Mesodermal cell (in vitro differentiated cells): ENCODE measurements around the gene ADRA2C. TPM values are rescaled to one million over a fixed set of nuclear protein-coding genes. Genes with fewer than 3 reads are reported as not detected.

Source experiments
- H3K27ac ChIP-seq: 2 replicates; pipeline ENCODE4 v1.7.0; 2013; ENCODE audit warnings: mild to moderate bottlenecking, low read depth, low read length, moderate library complexity; ENCODE audit not compliant: severe bottlenecking
- H3K36me3 ChIP-seq: 2 replicates; pipeline ENCODE4 v1.7.1; 2013; ENCODE audit warnings: mild to moderate bottlenecking, low read length, moderate library complexity; ENCODE audit not compliant: control insufficient read depth, insufficient read depth
- H3K4me1 ChIP-seq: one replicate; pipeline ENCODE4 v1.7.1; 2013; ENCODE audit warnings: mild to moderate bottlenecking, low read length; ENCODE audit not compliant: insufficient read depth, control insufficient read depth, poor library complexity, severe bottlenecking
- H3K4me3 ChIP-seq: 2 replicates; pipeline ENCODE4 v1.7.0; 2013; ENCODE audit warnings: low read length, control low read depth, mild to moderate bottlenecking; ENCODE audit not compliant: insufficient read depth, poor library complexity, severe bottlenecking; ENCODE audit errors: extremely low read depth
- H3K9me3 ChIP-seq: 2 replicates; pipeline ENCODE4 v1.7.1; 2013; ENCODE audit warnings: mild to moderate bottlenecking, low read length, moderate library complexity; ENCODE audit not compliant: control insufficient read depth
- WGBS, 2 experiments: methylation state at CpG; one replicate each; pipeline ENCODE4 v1.1.5; 2013; ENCODE audit warnings: missing lambda C conversion rate in 2 of 2; ENCODE audit not compliant: insufficient coverage in 2 of 2; 5-methylcytosine and 5-hydroxymethylcytosine counted together
- polyA plus RNA-seq, 2 experiments: library from polyadenylated mRNA; stranded (reverse); fragments of 50-300 nt; gene quantifications; one replicate each; pipeline ENCODE4 v1.2.3, GENCODE V29; 2013

Gene ADRA2C
- polyA plus RNA-seq (2013, experiment 1 of 2) = 3.6 TPM
- polyA plus RNA-seq (2013, experiment 2 of 2) = 3.4 TPM

DNA sequence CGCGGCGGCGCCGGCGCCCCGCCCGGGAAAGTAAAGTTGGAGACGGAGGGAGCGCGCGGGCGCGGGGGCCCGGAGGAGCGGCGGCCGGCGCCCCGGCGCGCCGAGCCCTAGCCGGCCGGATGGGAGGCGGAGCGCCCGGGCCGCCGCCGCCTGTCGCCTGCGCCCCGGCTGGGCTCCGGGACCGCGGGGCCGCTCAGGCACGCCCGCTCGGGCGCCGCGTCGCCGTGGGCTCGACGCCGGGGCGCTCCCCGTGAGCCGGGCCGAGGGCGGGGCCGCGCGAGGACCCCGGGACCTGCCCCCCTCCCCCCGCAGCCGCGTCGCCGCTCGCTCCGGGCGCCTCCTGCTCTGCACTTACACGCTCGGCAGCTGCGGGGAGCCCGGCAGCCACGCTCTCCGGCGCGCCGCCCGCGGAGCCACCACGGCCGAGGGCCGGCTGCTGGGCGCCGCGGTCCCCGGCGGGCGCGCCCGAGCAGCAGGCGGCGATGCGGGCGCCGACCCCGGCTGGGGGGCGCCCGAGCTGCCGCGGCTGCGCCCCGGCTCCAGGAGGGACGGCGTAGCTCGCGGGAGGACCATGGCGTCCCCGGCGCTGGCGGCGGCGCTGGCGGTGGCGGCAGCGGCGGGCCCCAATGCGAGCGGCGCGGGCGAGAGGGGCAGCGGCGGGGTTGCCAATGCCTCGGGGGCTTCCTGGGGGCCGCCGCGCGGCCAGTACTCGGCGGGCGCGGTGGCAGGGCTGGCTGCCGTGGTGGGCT lies at the start of gene ADRA2C:
Gene ADRA2C, plus strand, starts transcription at position 350 of the 749 bp plus-strand sequence. Its CDS starts 222 bp downstream, at position 572.
- Histone ChIP-seq H3K4me1 (peaks cover 4% of the 10 kb centered on the region), H3K9me3 (no peaks in the 10 kb centered on the region), H3K36me3 (no peaks in the 10 kb centered on the region), H3K27ac (no peak within 1 kb of the TSS), H3K4me3 (peak within 1 kb of the TSS; percentile 36)
- WGBS, 2 experiments = 0 to 1% methylated on average over 70 to 94 of the region's 131 CpGs

DNA sequence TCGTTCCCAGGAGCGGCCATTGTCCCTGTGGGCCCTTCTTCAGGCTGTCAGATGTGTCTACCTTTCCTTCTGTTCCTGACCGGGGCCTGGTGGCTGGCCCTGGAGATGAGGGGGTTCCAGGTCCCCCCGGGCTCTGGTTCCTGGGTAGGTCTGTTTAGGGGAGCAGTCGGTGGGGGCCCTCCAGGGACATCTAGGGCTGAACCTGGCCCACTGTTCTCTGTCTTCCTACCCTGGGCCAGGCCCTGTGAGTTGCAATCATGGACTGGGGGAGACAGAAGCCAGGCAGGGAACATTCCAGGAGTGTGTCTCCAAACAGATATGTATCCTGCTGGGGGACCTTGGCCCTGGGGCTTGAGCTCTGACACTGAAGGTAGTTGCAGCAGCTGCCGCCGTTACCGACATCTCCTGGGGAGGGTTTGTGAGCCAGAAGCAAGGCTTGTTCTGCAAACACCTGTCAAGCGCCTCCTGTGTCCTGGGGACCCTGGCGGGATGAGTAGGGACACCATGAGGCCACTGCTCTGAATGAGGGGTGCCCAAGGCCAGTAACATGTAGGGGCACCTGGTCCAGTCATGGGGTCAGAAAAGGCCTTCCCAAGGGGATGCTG lies 49.5 kb upstream of the ADRA2C start:
- Histone ChIP-seq H3K9me3 (peaks cover 8% of the 10 kb centered on the region), H3K4me1 (no peaks in the 10 kb centered on the region), H3K27ac (no peak overlapping the region), H3K36me3 (no peaks in the 10 kb centered on the region), H3K4me3 (no peak overlapping the region)
- 90% methylated on average over 7 to 8 of the region's 10 CpGs for WGBS, 2 experiments

DNA sequence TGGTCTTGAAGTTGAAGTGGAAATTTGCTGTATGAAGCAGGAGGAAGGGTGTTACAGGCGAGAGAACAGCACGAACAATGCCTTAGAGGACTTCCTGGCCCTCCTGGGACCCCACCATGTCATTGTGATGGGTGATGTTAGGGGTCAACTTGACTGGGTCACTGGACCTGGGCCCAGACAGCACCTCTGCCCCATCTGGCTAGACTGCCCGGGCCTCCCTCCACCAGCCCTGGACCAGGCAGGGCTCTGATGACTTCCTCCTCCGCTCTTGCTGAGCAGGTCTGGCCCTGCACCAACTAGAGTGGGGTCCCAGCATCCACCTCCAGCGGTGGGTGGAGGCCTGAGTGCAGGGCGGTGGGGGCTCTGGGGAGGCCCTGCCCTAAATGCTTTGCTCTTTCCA lies 48.9 kb upstream of the ADRA2C start:
- Histone ChIP-seq H3K9me3 (peaks cover 8% of the 10 kb centered on the region), H3K4me1 (no peaks in the 10 kb centered on the region), H3K27ac (no peak overlapping the region), H3K36me3 (no peaks in the 10 kb centered on the region), H3K4me3 (no peak overlapping the region)
- WGBS, 2 experiments = 94% methylated on average over 2 to 6 of the region's 6 CpGs

DNA sequence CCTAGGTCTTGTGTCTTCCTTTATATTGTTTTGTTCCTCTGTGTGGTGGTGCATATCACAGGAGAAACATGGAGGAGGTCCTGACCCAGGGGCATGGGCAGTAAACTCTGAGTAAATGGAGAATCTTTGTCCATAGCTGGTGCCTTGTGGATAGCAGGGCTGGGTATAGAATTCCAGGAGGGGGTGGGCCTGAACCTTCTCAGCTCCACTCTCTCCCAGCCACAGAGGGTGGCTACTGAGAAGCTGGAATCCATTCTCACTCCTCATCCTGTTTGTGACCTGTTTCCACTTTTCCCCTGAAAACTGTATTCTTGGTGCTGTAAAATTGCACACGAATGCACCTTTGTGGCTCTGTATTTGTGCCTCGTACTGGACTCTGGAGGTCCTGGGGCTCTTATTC lies 47.7 kb upstream of the ADRA2C start:
- H3K27ac ChIP-seq = no peak overlapping the region
- H3K9me3 ChIP-seq = peaks cover 8% of the 10 kb centered on the region
- H3K4me3 ChIP-seq = no peak overlapping the region
- H3K36me3 ChIP-seq = no peaks in the 10 kb centered on the region
- WGBS, 2 experiments = 41 to 83% methylated on average over 1 to 2 of the region's 2 CpGs
- no peaks in the 10 kb centered on the region for H3K4me1 ChIP-seq

DNA sequence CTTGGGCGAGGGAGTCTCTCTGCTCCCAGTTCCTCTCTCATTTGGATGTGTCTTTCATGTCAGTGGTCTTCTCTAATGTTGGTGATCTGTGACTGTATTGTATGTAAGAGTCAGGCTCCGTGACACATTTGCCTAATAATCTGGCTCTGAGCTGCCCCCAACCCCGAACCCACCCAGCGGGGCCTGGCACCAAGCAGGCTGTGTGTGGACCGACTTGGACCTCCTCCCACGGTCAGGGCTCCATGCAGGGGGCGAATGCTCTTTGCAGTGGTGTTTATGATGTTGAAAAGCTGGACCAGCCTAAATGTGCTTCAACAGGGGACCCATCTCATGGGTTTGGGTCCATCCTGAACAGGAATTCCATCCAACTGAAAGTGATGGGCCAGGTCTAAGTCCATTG lies 47.0 kb upstream of the ADRA2C start:
- no peaks in the 10 kb centered on the region for H3K4me1 ChIP-seq
- no peaks in the 10 kb centered on the region for H3K36me3 ChIP-seq
- H3K27ac ChIP-seq = no peak overlapping the region
- peaks cover 8% of the 10 kb centered on the region for H3K9me3 ChIP-seq
- no peak overlapping the region for H3K4me3 ChIP-seq
- WGBS, 2 experiments = 76 to 89% methylated on average over 6 of the region's 7 CpGs

DNA sequence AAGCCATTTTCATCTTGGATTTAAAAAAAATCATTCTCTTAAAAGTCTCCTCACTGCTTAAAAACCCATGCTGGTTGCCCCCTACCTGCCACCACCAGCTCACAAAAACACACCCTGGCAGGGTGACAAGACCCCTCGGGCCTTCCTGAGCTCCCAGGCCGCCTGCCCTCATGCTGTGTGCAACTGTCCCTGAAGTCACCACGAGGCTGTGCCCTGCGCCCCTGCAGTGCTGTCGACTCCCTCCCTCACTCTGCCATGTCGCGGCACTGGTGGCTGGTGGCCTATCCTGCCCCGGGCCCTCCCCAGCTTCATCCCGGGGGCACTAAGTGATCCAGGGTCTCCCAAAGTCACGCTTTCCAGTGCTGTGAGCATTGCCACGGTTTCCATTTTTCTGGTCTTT lies 46.3 kb upstream of the ADRA2C start:
- H3K4me1 ChIP-seq = peaks cover 4% of the 10 kb centered on the region
- no peak overlapping the region for H3K4me3 ChIP-seq
- WGBS, 2 experiments = 83 to 97% methylated on average over 7 to 9 of the region's 11 CpGs
- H3K9me3 ChIP-seq = peaks cover 8% of the 10 kb centered on the region
- H3K36me3 ChIP-seq = no peaks in the 10 kb centered on the region
- H3K27ac ChIP-seq = no peak overlapping the region

DNA sequence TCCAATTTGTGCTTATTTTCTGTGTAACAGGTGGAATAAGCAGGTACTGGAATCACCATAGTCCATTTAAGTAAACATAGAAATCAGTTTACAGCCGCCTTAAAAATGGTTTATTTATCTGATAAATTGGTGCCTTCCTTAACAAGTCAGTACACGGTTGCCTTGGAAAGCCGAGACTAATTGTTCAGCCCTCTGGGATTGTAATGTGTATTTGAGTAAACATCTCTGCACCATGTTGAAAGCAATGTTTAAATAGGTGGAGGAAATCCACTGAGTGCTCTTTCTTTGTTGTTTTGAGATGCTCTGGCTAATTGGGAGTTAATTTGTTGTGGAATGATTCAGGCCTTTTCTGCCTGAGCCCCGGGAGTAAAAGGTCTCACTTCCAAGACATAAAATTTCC lies 45.7 kb upstream of the ADRA2C start:
- H3K4me1 ChIP-seq = peaks cover 8% of the 10 kb centered on the region
- no peak overlapping the region for H3K4me3 ChIP-seq
- 91 to 96% methylated on average over 2 to 3 of the region's 4 CpGs for WGBS, 2 experiments
- H3K9me3 ChIP-seq = peaks cover 8% of the 10 kb centered on the region
- H3K27ac ChIP-seq = no peak overlapping the region
- H3K36me3 ChIP-seq = no peaks in the 10 kb centered on the region

DNA sequence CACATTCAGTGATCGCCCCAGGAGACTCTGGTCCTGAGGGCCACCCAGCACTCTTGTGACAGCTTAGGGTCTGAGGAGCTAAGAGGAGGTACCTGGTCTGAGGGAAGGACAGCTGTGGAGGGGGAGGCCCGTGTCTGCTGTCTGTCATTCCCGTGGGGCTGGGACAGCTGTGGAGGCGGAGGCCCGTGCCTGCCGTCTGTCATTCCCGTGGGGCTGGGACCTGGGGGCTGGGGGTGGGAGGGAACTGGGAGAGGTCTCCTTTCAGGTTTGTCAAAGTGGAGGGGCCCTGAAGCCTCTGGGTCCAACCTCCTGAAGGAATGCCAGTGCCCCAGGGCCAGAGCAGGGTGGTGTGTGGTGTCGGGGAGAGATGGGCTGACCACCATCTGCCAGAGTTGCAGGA lies 45.0 kb upstream of the ADRA2C start:
- no peak overlapping the region for H3K4me3 ChIP-seq
- WGBS, 2 experiments = 75 to 79% methylated on average over 7 to 8 of the region's 8 CpGs
- no peaks in the 10 kb centered on the region for H3K36me3 ChIP-seq
- no peak overlapping the region for H3K27ac ChIP-seq
- H3K9me3 ChIP-seq = peaks cover 8% of the 10 kb centered on the region
- peaks cover 10% of the 10 kb centered on the region for H3K4me1 ChIP-seq

DNA sequence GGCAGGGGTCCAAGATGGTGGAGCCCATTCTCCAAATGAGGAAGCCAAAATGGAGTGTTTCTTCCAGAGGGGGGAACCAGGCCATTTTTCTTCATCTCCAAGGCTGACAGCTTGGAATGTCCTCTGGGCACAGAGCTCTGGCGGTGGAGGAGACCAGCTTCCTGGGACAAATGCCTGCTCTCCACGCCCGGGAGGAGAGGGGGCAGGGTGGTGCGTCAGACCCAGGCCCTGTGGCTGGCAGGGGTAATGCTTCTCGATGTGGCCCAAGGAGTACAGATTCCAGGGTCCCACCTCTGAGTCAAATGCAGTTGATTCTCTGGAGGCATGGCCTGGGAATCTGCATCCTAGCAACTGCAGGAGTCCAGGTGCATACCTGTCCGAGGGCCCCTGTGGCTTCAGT lies 44.6 kb upstream of the ADRA2C start:
- Histone ChIP-seq H3K4me3 (no peak overlapping the region), H3K36me3 (no peaks in the 10 kb centered on the region), H3K4me1 (peaks cover 10% of the 10 kb centered on the region), H3K9me3 (peaks cover 8% of the 10 kb centered on the region), H3K27ac (no peak overlapping the region)
- WGBS, 2 experiments = 84 to 93% methylated on average over 6 of the region's 6 CpGs

DNA sequence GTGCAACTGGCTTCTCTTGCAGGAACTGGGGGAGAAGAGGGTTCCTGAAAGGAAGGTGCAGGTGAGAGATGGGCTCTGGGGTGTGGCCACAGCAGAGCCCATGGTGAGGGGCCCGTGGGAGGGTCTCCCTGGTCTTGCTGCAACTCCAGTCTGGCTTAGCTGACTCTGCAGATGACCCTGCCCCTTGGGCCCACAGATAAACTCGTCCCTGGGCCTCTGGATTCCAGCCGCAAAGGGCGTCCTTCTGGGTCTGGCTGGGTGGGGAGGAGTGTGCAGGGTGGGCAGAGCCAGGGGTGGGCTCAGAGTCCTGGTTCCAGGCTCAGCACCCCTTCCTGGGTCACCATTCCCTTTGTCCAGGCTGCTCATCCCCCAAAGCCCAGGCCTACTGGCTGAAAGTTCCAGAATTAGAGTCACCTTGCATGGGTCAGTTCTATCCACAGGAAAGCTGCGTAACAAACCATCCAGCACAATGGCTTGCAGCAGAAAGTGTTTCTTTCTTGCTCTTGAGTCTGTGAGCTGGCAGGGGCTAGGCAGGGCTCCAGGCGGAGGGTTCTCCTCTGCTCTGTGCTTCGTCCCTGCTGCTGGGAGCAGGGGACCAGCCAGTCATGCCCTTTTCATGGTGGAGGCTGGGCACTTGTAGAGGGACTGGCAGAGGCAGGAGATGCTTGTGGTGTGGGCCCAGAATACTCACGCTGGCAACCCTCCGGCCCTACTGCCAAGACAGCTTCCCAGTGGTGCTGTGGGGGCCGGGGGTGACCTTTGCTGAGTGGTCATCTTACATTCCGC lies 43.5 kb upstream of the ADRA2C start:
- Histone ChIP-seq H3K36me3 (no peaks in the 10 kb centered on the region), H3K4me3 (no peak overlapping the region), H3K4me1 (peaks cover 10% of the 10 kb centered on the region), H3K27ac (no peak overlapping the region), H3K9me3 (peaks cover 8% of the 10 kb centered on the region)
- WGBS, 2 experiments = 88 to 92% methylated on average over 10 of the region's 11 CpGs
